ENCODE results near the gene FLT4.

- TF ChIP-seq CTCF (IDR thresholded peaks at IDR 0.05), result no peak
- no peak for TF ChIP-seq POLR2A (IDR thresholded peaks at IDR 0.05)
These were observed 21.8 kb downstream of the FLT4 start for GRCh38 chr5:180627386-180628120.

All from body of pancreas (tissue), 4 donors.